ENCODE data around the gene ABCA8.
"Not testable (repeated sequence)": the region's sequence is repeated elsewhere in the genome, so short reads cannot be mapped to it uniquely, and the experiment has no call there.

ABCA8 gene, protein sequence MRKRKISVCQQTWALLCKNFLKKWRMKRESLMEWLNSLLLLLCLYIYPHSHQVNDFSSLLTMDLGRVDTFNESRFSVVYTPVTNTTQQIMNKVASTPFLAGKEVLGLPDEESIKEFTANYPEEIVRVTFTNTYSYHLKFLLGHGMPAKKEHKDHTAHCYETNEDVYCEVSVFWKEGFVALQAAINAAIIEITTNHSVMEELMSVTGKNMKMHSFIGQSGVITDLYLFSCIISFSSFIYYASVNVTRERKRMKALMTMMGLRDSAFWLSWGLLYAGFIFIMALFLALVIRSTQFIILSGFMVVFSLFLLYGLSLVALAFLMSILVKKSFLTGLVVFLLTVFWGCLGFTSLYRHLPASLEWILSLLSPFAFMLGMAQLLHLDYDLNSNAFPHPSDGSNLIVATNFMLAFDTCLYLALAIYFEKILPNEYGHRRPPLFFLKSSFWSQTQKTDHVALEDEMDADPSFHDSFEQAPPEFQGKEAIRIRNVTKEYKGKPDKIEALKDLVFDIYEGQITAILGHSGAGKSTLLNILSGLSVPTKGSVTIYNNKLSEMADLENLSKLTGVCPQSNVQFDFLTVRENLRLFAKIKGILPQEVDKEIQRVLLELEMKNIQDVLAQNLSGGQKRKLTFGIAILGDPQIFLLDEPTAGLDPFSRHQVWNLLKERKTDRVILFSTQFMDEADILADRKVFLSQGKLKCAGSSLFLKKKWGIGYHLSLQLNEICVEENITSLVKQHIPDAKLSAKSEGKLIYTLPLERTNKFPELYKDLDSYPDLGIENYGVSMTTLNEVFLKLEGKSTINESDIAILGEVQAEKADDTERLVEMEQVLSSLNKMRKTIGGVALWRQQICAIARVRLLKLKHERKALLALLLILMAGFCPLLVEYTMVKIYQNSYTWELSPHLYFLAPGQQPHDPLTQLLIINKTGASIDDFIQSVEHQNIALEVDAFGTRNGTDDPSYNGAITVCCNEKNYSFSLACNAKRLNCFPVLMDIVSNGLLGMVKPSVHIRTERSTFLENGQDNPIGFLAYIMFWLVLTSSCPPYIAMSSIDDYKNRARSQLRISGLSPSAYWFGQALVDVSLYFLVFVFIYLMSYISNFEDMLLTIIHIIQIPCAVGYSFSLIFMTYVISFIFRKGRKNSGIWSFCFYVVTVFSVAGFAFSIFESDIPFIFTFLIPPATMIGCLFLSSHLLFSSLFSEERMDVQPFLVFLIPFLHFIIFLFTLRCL (N-terminal part only)

DNA sequence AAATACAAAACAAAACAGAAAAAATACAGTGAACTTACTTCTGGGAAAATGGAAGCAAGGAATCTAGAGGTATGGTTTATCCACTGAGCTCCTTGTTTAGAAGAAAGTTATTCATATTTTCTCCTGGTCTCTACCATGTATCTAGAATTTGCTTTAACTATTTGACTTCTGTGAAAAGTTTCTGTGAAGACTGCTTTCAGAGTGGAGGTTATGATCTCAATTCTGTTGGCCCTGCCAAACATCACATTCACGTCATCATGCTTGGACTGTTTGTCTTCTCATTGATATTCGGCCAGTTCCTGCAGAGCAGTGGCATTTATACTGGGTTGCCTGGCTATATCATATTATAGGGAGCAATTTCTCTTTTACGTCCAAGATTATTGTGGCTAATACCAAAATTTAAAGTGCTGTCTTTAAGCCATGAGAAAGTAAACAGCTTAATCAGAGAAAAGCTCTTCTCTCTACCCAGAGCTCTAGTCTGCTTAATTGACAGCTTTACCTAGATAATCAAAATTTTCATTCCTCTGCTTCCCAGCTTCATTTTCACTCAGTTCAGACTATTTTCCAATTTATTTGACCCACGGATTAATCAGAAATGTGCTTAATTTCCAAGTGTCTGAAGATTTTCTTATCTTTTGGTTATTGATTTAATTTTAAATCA, at the start of gene ABCA8:
ABCA8 (minus strand) TSS at position 212 of the 661 bp plus-strand sequence. CDS start 13,358 bp downstream, outside the sequence.
- no peak for DNase-seq (ENCODE audit: low spot score)

- DNase-seq (ENCODE audit: low spot score): not testable (repeated sequence)
Measured at GRCh38 chr17:69004759-69005158, 49.6 kb upstream of the ABCA8 start.

DNA sequence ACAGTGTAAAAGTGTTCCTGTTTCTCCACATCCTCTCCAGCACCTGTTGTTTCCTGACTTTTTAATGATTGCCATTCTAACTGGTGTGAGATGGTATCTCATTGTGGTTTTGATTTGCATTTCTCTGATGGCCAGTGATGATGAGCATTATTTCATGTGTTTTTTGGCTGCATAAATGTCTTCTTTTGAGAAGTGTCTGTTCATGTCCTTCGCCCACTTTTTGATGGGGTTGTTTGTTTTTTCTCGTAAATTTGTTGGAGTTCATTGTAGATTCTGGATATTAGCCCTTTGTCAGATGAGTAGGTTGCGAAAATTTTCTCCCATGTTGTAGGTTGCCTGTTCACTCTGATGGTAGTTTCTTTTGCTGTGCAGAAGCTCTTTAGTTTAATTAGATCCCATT, 44.6 kb upstream of the ABCA8 start:
- DNase-seq (ENCODE audit: low spot score): not testable (repeated sequence)

GRCh38 chr17:68993112-68993511, 37.9 kb upstream of the ABCA8 start:
- no peak for DNase-seq (ENCODE audit: low spot score)

DNA sequence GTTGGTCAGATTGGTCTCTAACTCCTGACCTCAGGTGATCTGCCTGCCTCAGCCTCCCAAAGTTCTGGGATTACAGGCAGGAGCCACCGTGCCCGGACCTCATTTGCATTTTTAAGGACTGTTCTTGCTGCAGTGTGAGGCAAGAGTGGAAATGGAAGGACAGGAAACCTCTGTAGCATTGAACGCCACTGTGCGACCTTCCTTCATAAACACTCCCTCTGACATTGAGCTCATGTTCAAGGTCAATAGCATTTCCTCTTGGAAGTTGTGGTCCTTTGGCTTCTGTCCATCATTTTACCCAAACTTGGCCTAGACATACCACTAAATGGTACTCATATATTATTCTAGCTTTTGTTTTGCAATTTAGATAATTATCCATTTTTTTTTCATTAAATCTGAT, 32.8 kb upstream of the ABCA8 start:
- DNase-seq (ENCODE audit: low spot score): no peak

DNA sequence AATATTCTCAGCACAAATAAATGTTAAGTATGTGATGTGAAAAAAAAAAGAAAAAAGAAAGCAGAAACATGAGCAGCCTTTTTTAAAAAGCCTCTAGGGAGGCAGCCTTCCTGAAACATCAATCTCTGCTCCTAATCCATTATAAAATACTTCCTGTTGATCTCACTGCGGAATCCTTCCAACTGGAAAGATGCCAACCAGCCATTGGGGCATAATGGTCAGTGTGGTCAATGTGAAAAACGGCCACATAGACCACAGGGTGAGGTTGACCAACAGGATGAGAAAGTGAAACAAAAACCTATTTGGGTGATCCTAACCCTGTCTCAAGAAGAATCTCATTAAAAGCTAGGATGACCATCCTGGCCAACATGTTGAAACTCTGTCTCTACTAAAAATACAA, 26.1 kb upstream of the ABCA8 start:
- no peak for DNase-seq (ENCODE audit: low spot score)

GRCh38 chr17:68973098-68973846, 18.1 kb upstream of the ABCA8 start:
- DNase-seq (ENCODE audit: low spot score): no peak

DNA sequence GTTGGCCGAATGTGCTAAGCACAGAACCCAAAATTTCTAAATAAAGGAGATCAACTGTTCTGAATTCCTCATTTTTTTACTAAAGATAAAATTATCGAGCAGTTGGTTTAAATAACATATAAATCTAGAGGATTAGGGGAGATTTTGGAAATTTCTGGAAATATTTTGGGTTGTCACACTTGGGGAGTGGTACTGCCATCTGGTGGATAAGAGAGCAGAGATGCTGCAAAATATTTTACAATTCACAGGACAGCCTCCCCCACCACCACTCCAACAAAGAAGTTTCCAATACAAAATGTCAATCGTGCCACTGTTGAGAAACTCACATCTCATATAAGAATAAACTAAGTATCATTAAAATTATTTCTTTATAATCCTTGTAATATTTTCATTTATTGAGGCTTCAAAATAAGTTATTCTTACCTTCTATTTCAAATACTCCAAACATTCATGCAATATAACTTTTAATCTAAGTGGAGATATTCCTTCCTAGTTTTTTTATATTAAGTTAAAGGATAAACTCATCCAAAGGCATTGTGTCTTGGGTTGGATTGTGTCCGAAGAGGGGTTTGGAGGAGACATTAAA, 17.0 kb upstream of the ABCA8 start:
- peak; percentile 38 for DNase-seq (ENCODE audit: low spot score)

DNA sequence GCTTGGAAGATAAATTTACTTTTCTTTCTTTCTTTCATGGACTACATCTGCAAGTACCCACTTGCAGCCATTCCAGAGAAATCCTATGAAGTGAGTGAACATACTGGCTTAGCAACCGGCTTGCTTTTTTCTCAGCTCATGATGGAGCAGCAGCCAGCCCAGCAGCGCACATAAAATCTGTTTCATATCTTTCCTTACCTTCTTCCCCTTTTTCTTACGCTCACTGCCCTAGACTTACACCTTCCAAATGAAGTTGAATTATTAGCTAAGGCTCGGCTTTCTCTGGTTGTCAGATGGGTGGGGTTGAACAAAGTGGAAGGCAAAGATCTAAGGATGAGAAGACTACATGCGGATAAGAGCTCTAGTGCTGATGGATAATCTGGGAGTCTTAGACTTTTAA, 13.9 kb upstream of the ABCA8 start:
- no peak for DNase-seq (ENCODE audit: low spot score)

GRCh38 chr17:68963958-68964357, 8.8 kb upstream of the ABCA8 start:
- DNase-seq (ENCODE audit: low spot score): no peak

DNA sequence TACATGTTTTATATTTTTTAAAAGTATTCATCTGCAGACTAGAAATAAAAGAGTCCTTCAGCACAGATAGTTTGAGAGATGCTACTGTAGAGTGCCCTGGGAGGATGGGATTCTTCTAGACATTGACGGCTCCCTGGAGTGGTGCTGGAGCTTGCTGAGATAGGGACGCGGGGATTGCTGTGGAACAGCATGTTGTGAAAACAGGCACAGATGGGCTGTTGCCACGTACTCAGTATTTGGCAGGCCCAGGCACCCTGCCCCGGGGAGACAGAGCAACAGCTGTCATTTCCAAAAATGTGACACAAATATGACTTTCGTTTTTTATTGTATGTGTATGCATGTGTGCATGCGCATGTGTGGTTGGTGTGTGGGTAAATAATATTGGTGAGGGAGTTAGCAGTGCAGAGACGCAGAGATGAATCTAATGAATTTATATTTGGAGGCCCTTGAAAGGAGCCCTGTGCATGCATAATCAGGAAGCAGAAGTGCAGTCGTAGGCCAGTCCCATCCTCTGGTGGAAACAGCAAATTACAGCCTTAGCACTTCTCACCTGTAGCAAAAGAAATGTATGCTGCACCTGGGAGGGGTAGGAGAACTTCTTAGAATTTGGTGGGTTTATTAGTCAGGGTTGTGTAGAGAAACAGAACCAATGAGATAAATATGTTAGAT, 6.2 kb upstream of the ABCA8 start:
- DNase-seq (ENCODE audit: low spot score): no peak

- DNase-seq (ENCODE audit: low spot score): not testable (repeated sequence)
Measured at GRCh38 chr17:68959117-68959516, 3.9 kb upstream of the ABCA8 start.

- no peak for DNase-seq (ENCODE audit: low spot score)
Measured at GRCh38 chr17:68957944-68958343, 2.8 kb upstream of the ABCA8 start.

- DNase-seq (ENCODE audit: low spot score): no peak
Measured at GRCh38 chr17:68954146-68954896, 871 bp downstream of the ABCA8 start.

DNA sequence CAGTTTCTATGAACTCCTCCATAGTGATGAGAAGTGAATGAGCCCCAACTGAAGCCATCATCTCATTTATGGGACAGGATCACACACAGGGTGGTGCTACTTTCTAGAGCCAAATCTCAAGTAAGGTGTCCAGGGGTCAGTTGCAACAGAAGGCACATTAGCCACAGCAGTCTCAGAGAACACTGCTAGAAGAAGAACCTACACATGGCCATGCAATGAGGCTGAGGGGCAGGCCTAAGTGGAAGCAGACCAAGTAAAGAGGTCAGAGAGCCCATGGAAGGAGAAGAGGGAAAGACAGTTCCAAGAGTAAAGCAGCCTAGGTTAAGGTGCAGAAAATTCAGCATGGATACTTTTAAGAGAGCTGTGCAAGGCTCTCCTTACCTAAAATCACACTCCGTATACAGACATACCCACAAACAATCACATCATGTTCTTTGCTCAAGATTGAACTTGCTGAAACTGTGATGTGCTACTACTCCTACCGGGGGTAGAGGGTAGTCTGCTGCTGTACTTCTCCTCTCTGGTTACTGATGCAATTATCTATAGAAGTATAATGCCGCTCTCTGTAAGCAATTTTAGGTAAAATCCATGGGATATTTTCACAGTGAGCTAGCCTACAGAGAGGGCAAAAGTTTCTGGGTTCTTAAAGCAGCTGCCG, 1.7 kb downstream of the ABCA8 start:
- no peak for DNase-seq (ENCODE audit: low spot score)

DNA sequence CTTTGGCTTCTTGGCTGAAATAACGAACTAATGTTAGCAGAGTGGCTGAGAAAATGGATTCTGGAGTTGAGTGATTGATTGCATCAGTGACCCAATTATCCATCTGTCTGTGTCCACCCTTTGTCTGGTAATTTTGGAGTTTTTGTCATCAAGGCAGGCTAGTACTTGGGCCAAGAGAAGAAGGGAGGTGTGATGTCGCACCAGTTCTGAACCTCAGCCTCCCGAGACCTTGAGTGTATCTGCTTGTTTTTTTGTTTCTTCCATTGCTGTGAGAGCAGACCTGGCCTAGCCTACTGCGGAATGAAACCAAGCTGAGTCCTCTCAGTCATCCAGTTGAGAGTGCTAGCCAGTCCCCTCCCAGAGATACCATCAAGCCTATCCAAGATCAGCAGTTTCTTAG, 4.5 kb downstream of the ABCA8 start:
- DNase-seq (ENCODE audit: low spot score): no peak

DNA sequence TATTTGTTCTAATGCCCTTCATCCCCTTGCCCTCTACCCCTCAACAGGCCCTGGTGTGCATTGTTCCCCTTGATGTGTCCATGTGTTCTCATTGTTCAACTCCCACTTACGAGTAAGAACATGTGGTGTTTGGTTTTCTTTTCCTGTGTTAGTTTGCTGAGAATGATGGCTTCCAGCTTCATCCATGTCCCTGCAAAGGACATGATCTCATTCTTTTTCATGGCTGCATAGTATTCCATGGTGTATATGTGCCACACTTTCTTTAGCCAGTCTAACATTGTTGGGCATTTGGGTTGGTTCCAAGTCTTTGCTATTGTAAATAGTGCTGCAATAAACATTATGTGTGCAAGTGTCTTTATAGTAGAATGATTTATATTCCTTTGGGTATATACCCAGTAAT, 7.3 kb downstream of the ABCA8 start:
- not testable (repeated sequence) for DNase-seq (ENCODE audit: low spot score)

DNA sequence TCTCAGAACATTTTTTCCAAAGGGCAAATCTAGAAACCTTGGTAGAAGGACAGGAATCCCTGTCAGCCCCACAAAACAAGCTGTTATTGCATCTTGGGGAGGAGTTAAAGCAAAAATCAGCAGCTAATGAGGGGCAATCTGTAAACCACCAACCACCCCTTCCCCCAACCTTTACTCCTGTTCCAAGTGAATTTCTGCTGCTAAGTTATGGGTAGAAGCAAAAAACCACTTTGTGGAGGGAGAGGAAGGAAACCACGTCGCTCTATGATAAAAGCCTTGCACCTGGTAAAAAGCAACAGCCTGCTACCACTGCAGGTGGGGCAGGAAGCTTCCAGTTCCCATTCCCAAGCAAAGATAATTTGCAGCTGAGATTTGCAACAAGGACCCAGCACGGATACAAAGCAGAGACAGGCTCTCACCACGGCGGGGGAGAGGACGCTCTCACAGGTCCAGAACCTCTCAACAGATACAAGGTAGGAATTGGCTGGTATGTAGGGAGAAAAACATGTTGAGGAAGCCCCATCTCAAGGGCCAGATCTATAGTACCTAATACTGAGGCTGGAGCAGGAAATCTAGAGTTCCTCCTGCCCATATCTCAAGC, 10.7 kb downstream of the ABCA8 start:
- DNase-seq (ENCODE audit: low spot score): no peak

All from NAMALWA (cell line).